WTC11 (cell line): Measurements from ENCODE around the gene CD40.

Source experiments
- AR ChIP-seq: fragments of 250-450 bp; sonication (Bioruptor Pico); IDR thresholded peaks from 2 replicates; pipeline ENCODE4 v1.9.0; 2021; ENCODE audit warnings: mild to moderate bottlenecking
- ATF1 ChIP-seq: sonication (generic); formaldehyde crosslinking; IDR thresholded peaks from 2 replicates; pipeline ENCODE4 v1.8.1; 2023; ENCODE audit warnings: mild to moderate bottlenecking, moderate library complexity, missing genetic modification reagents
- ATF2 ChIP-seq: sonication (generic); formaldehyde crosslinking; IDR thresholded peaks from 2 replicates; pipeline ENCODE4 v1.8.1; 2022; ENCODE audit warnings: low read depth, missing genetic modification reagents, borderline replicate concordance
- CTCF ChIP-seq: fragments of 200-600 bp; IDR thresholded peaks from 2 replicates; pipeline ENCODE4 v1.8.0; 2022; ENCODE audit warnings: antibody characterized with exemption
- E2F1 ChIP-seq: sonication (generic); formaldehyde crosslinking; IDR thresholded peaks from 2 replicates; pipeline ENCODE4 v1.8.0; 2022; ENCODE audit warnings: mild to moderate bottlenecking, missing genetic modification reagents
- HMGA2 ChIP-seq: fragments of 250-450 bp; sonication (Bioruptor Pico); IDR thresholded peaks from 2 replicates; pipeline ENCODE4 v1.4.0; 2021; ENCODE audit warnings: mild to moderate bottlenecking, moderate library complexity
- JUN ChIP-seq: sonication (generic); formaldehyde crosslinking; IDR thresholded peaks from 2 replicates; pipeline ENCODE4 v1.8.0; 2023; ENCODE audit warnings: mild to moderate bottlenecking, missing genetic modification reagents
- KAT7 ChIP-seq: sonication (generic); formaldehyde crosslinking; IDR thresholded peaks from 2 replicates; pipeline ENCODE4 v1.8.1; 2023; ENCODE audit warnings: missing genetic modification reagents, mild to moderate bottlenecking, borderline replicate concordance
- TEAD4 ChIP-seq: sonication (generic); formaldehyde crosslinking; IDR thresholded peaks from 2 replicates; pipeline ENCODE4 v1.8.0; 2022; ENCODE audit warnings: mild to moderate bottlenecking, missing genetic modification reagents
- ZBTB21 ChIP-seq: sonication (generic); formaldehyde crosslinking; IDR thresholded peaks from 2 replicates; pipeline ENCODE4 v1.8.1; 2023; ENCODE audit warnings: mild to moderate bottlenecking, missing genetic modification reagents, borderline replicate concordance
- ZNF425 ChIP-seq: fragments of 250-450 bp; sonication (Bioruptor Pico); conservative IDR thresholded peaks from 2 replicates; pipeline ENCODE4 v1.9.0; 2021; ENCODE audit warnings: mild to moderate bottlenecking

GRCh38 chr20:46089167-46089416 lies 29.0 kb upstream of the CD40 start:
- TF ChIP-seq KAT7 (CRISPR knock-in tag): no peak
- no peak for TF ChIP-seq JUN (CRISPR knock-in tag)
- no peak for TF ChIP-seq CTCF
- TF ChIP-seq HMGA2 (CRISPR knock-in tag): no peak
- TF ChIP-seq ATF2 (CRISPR knock-in tag): no peak
- TF ChIP-seq ATF1 (CRISPR knock-in tag): no peak
- no peak; the same call in 1 of the 2 replicates for TF ChIP-seq ZBTB21 (CRISPR knock-in tag)
- TF ChIP-seq E2F1 (CRISPR knock-in tag): no peak
- no peak for TF ChIP-seq AR (CRISPR knock-in tag)
- no peak for TF ChIP-seq ZNF425 (CRISPR knock-in tag)
- no peak for TF ChIP-seq TEAD4 (CRISPR knock-in tag)
